Renal pelvis (tissue), 4 donors: ENCODE measurements around the gene RBBP4. TPM values are rescaled to one million over a fixed set of nuclear protein-coding genes. Genes with fewer than 3 reads are reported as not detected.

Source experiments
- DNase-seq: peaks from one replicate; pipeline ENCODE4 v3.0.0-alpha.2; 2013
- polyA plus RNA-seq, 3 donors: library from polyadenylated mRNA; unstranded; fragments of 120-200 nt; gene quantifications; one replicate each; pipeline ENCODE4 v1.2.1, GENCODE V29; 2013; ENCODE audit not compliant: insufficient read length in 3 of 3

The RBBP4 gene
- polyA plus RNA-seq, 3 donors: 308 to 325 (median 312) TPM

DNA sequence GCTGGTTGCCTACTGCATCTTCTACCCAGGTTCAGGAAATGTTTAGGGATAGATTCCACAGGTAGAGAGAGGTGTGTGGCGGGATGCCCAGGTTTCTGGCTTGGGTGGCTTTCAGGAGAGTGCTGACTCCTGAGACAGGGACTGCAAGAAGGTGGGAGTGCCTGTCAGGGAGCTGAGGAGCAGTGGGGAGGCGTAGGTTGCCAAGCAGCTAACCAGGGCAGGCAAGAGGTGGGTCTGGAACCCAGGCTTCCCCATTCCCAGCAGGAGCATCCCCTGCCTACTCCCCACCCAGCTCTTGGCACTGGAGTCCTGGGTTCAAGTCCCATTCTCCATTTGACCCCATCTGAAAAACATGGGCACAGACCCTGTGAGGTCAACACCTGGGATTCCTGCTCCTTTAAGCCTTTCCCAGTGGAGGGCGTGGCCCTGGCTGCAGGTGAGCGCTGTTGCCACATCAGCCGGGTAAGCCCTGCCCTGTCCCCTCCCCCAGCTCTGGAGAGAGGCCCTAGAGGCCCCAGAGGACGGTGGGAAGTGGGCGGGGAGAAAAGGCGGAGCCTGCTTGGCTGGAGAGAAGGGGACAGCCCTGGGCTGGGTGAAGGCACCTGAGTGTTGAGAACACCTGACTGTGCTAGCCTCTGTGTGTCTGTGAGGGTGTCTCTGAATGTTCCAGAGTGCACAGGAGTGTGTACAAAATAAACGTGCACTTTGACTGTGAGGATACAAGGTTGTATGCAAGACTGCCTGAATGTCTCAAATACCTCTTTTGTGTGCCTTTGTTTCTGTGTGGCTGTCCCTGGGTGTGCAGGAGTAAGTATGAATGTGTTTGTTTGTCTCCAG, 65.5 kb downstream of the RBBP4 start:
- DNase-seq: peak; percentile 87

DNA sequence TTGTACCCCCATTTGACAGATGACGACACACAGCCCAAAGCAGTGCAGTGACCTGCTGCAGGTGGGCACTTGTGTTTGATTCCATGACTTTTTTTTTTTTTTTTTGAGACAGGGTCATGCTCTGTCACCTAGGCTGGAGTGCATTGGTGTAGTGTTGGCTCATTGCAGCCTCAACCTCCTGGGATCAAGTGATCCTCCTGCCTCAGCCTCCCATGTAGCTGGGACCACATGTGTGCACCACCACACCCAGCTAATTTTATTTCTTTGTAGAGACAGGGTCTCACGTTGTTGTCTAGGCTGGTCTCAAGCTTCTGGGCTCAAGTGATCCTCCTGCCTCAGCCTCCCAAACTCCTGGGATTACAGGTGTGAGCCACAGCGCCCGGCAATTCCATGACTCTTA, 66.5 kb downstream of the RBBP4 start:
- DNase-seq: no peak

DNA sequence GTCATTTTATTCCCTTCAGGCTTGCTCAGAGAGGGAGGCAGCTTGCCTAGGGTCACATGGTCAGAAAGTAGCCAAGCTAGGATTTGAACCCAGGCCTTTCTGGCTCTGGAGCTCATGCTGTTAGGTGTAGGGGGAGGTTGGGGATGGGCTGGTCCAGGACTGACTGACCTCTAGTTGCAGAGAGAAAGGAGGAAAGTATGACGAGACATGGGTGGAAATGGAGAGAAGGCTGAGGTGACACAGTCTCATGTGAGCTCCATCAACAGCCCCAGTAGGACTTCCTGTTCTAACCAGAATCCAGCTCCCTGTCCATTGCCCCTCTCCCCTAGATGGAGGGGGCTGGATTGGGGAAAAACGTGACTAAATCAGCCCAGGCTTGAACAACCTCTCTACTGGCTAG, 67.0 kb downstream of the RBBP4 start:
- DNase-seq: no peak

DNA sequence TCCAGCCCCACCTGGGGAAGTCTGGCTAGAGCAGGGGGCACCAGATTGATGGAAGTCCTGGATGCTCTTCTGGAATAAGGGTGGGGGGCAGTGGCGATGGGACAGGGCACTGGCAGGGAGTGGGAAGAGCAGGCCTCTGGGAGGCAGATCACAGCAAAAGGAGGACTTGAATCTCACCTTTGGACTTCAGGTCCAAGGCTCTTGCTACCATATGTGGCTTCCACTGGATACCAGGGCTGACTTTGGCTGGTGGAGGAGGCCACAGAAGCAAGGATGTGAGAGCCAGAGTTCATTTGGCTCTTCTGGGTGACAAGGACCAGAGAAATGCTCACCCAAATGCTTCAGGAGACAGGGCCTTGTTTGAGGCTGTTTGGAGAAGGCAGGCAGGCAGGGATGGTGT, 67.5 kb downstream of the RBBP4 start:
- no peak for DNase-seq

DNA sequence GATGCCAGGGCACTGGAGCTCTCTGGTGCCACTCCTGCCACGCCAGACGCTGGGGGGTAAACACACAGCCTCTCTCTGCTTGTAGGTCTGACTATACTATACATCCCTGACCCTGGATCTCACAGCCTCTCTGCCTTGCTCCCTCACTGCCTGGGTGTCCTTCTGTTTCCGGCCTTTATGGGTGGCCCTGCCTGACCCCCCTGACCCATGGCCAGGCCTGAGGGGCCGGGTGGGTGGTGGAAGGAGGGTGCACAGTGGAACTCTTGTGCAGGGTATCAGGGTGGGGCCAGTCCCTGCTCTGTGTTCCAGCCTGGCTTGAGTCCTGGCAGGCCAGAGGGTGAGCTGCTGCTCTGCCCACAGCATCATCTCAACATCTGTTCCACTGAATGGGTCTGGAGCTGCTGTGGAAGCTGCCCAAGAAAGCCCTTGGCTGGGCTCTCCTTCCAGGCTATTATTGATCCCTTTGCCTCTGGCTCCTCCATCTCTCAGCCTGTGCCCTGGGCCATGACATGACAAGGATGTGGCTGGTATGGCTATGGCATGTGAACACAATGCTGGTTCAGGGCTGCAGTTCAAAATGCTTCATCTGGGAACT, 68.8 kb downstream of the RBBP4 start:
- DNase-seq: no peak

DNA sequence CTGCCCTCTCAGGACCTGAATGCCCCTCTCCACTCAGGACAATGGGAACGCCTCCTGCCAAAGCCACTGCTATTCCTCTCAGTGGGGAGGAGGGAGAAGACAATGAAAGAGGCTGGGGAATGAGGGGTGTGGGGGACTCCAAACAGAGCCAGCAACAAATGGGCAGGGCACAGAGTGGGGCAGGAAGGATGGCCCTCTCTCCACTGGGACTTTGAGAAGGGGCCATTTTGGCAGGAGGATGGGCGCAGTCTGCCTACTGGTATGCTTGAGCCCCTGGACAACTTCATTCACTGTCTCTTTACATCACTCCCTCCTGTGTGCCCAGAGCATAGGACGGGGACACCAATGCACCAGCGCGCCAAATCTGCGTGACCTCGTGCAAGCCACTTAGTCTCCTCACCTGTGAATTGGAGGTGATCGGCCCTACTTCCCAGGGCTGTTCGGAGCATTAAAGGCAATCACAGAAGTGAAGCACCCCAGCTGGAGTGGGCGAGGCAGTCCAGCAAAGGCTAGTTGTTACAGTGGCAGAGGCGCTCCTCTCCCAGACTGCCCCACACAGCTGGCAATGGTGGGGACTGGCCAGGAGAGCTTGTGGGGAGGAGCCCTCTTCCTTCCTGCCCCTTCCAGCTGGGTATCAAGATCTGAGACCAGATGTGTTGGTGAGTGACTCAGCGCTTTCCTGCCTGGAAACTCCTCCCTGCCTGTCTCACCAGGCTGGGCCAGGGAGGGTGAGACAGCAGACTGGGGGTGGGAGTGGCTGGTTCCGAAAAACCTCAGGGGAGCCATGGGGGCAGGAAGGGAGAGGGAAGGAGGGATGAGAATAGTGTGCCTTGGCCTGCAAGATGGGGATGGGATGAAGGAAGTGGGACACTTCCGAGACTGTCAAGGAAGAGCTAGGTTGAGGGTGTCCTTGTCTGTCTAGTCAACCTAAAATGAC, 73.9 kb downstream of the RBBP4 start:
- DNase-seq: no peak

DNA sequence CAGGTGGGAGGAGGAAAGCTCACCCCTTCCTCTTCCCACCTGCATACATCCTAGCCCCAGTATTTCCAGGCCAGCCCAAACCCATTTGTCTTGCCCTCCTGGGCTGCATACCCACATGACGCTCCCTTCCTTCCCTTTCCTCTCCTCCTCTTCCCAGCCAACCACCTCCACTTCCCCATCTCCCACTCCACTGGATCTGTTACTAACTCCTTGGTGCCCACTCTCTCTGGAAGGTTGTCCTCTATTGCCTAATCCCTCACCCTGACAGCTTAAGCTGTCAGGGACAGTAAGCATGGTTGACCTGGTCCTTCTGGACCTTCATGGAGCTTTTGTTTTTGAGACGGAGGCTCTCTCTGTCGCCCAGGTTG, 74.6 kb downstream of the RBBP4 start:
- DNase-seq: no peak

DNA sequence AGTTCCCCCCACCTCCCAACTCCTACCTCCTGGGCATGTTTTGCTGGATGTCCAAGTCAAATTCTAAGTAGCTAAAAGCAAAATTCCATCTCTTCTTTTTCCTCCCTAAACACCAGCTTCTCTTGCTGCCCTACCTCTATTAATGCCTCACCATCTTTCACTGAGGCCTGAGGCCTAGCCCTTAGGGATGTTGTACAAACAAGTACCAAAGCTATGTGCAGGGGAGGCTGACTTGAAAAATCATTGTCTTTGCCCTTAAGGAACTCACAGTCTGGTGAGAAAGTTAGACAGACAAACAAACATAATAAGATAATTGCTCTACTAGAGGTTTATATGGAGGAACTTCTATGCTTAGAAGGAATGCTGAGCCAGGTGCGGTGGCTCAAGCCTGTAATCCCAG, 76.9 kb downstream of the RBBP4 start:
- no peak for DNase-seq

DNA sequence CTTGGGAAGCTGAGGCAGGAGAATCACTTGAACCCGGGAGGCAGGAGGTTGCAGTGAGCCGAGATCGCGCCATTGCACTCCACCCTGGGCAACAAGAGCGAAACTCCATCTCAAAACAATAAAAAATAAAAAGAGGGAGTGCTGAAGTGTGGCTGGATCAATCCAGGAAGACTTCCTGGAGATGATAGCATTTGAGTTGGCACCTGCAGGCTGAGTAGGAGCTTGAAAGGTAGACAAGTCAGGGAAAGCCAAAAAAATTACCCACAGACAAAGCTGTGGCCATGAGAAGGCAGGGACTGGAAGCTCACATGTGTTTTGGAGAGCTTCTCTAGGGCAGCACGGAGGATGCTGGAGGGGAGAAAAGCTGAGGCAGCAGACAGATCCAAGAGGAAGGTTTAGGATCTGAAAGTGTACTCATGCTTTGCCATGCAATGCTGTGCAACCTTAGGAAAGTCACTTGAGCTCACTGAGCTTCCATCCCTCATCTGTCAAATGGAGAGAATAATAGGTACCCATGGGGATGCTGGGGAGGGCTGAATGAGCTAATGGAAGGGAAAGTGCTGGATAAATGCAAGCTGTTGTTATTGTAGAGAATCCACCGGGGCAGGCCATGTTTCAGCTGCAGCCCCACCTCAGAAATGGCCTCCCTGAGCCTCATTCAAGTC, 77.5 kb downstream of the RBBP4 start:
- no peak for DNase-seq

DNA sequence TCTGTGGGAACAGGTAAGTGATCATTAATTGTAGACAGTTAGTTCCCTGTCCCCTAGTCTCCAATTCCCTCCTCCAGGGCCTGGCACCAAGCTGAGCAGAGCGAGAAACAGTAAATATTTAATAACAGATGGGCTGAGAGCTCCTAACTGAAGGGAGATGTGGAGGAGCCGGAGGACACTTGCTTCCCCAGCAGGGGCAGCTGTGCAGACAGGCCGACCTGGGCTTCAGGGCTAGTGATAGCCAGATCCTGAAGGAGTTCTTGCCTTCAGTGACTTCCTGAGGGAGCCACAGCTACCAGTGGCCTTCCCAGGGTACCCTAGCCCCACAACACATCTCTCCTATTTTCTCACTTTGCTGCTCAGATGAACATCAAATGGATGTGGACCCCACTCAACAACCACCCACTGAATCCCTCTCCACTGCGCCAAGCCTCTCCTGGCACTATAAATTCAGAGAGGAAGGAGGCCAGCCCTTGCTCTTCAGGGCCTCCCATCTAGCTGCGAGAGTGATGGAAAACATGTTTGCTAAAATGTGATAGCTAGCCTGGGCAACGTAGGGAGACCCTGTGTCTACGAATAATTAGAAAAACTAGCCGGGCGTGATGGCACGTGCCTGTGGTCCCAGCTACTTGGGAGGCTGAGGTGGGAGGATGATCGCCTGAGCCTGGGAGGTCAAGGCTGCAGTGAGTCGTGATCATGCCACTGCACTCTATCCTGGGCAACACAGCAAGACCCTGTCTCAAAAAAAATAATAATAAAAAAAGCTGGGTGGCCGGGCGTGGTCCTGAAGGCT, 78.4 kb downstream of the RBBP4 start:
- DNase-seq: no peak

DNA sequence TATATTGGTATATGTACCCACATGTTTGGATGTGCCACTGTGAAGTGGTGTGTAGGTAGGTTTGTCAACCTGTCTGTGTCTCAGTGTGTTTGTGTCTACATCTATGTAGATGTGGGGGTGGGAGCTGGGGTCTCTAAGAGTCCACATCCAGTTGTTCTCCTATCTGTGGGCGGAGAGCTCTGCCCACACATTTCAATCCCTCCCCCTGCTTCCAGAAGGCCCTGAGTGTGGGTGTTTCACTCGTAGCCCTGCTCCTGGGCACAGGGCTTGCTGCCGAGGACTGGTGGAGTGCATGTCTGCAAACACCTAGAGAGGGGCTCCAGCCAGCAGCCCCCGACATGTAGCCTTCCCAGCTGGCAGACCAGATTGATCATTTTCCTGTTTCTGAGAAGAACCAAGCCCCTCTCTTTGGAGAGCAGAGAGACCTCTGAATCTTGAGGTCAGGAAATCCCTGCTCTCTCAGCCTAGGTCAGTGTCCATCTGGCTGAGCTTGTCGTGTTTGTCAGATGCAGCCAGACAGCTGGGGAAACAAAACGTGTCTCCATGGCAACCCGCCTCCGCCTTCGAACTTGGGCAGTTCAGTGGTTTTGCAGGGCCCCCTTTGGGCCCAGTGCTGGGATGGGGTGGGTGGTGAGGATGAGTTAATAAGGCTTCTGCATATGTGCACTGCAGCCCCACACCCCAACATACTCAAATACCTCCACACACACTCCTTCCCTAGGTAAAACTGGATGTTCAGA, 82.7 kb downstream of the RBBP4 start:
- no peak for DNase-seq

Other genes with a start within 250 kb of the RBBP4 start
- gene ZBTB8B, start 186.1 kb upstream of the RBBP4 start, polyA plus RNA-seq: 1 to 10 TPM; 1.2 to 2.3 (median 1.9) TPM
- 10 to 100 TPM; 12.9 to 18.5 (median 16.4) TPM for gene ZBTB8A, start 111.8 kb upstream of the RBBP4 start, polyA plus RNA-seq
- 10 to 100 TPM; 36.1 to 42.6 (median 36.7) TPM for gene ZBTB8OS, start 658 bp upstream of the RBBP4 start, polyA plus RNA-seq
- gene SYNC, start 51.6 kb downstream of the RBBP4 start, polyA plus RNA-seq: 1 to 10 TPM; 1.3 to 1.9 (median 1.7) TPM
- 10 to 100 TPM; 55.7 to 65.3 (median 62.2) TPM for gene YARS1, start 166.2 kb downstream of the RBBP4 start, polyA plus RNA-seq
- gene S100PBP, start 166.4 kb downstream of the RBBP4 start, polyA plus RNA-seq: 10 to 100 TPM; 24.6 to 43.0 (median 42.1) TPM
- 10 to 100 TPM; 44.2 to 54.0 (median 52.3) TPM for gene FNDC5, start 219.7 kb downstream of the RBBP4 start, polyA plus RNA-seq
- gene HPCA, start 235.3 kb downstream of the RBBP4 start, polyA plus RNA-seq: 1 to 10 TPM in 1 of 3 donors, under 1 TPM in 2; 0.15 to 1.4 (median 0.62) TPM